Stimulated activated CD8-positive, alpha-beta memory T cell treated with anti-CD3 and anti-CD28 coated beads, Interleukin-15, amount 100 ng/mL, for 4 hours (primary cell): ENCODE measurements around the gene RIMBP2.
"Not testable (repeated sequence)": the region's sequence is repeated elsewhere in the genome, so short reads cannot be mapped to it uniquely, and the experiment has no call there.

Experiments
- DNase-seq, 2 donors: peaks; one replicate each; pipeline ENCODE4 v3.0.0-alpha.2; 2020; ENCODE audit warnings: low read depth in 2 of 2

The RIMBP2 gene

GRCh38 chr12:130715998-130716968, at the start of gene RIMBP2:
TSS of gene RIMBP2 (minus strand) at chr12:130716299. CDS start at chr12:130479013, 237,286 bp downstream.
- no peak for DNase-seq

GRCh38 chr12:130765186-130765659, 49.1 kb upstream of the RIMBP2 start:
- no peak for DNase-seq

- DNase-seq, result no peak
Measured at GRCh38 chr12:130764475-130765185, 48.5 kb upstream of the RIMBP2 start.

- DNase-seq, result no peak
Measured at GRCh38 chr12:130764073-130764472, 48.0 kb upstream of the RIMBP2 start.

GRCh38 chr12:130762319-130762675, 46.2 kb upstream of the RIMBP2 start:
- DNase-seq, result no peak

- DNase-seq, result peak in 1 of 2 donors; percentile 8
Measured at GRCh38 chr12:130761537-130762318, 45.6 kb upstream of the RIMBP2 start.

GRCh38 chr12:130754234-130754901, 38.3 kb upstream of the RIMBP2 start:
- no peak for DNase-seq

- no peak for DNase-seq
Measured at GRCh38 chr12:130752692-130753230, 36.7 kb upstream of the RIMBP2 start.

GRCh38 chr12:130752037-130752436, 35.9 kb upstream of the RIMBP2 start:
- DNase-seq, result not testable (repeated sequence)

GRCh38 chr12:130748786-130749185, 32.7 kb upstream of the RIMBP2 start:
- no peak for DNase-seq

GRCh38 chr12:130747867-130748740, 32.0 kb upstream of the RIMBP2 start:
- peak; percentile 7 to 38 for DNase-seq

- no peak for DNase-seq
Measured at GRCh38 chr12:130746546-130746945, 30.4 kb upstream of the RIMBP2 start.

- DNase-seq, result no peak
Measured at GRCh38 chr12:130745921-130746320, 29.8 kb upstream of the RIMBP2 start.

GRCh38 chr12:130744274-130744673, 28.2 kb upstream of the RIMBP2 start:
- DNase-seq, result no peak

- DNase-seq, result no peak
Measured at GRCh38 chr12:130743606-130744005, 27.5 kb upstream of the RIMBP2 start.

GRCh38 chr12:130743176-130743575, 27.1 kb upstream of the RIMBP2 start:
- DNase-seq, result no peak

GRCh38 chr12:130742716-130743115, 26.6 kb upstream of the RIMBP2 start:
- DNase-seq, result no peak

GRCh38 chr12:130742112-130742511, 26.0 kb upstream of the RIMBP2 start:
- no peak for DNase-seq

- no peak for DNase-seq
Measured at GRCh38 chr12:130739571-130739970, 23.5 kb upstream of the RIMBP2 start.

- not testable (repeated sequence) for DNase-seq
Measured at GRCh38 chr12:130738403-130738802, 22.3 kb upstream of the RIMBP2 start.
